ENCODE measurements around the gene WDFY4.

Gene WDFY4

DNA sequence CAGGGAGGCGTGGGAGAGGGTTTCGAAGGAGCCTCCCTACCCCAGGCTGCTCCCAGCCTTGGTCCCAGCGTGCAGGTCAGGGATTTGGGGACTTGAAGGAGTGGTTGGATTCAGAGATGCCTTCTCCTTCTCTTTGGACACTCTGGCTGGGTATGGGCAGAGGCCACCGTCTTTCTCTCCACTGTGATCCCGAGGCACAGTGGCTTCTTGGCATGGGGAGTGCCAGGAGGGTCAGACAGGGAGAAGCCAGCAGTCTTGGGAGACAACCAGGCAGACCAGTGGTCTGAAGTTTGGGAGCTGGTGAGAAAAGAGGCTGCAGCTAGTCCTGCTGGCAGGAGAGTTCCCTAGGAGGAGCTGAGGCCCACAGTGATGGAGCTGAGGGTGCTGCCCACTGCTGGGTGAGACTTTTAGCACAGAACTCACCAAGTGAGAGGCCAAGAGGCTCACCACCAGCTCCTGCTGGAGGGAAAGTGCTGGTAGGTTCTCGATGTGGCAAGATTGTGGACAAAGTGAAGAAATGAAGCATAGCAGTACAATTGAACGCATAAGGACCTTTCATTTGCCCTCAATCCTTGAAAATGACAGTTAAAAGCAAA is 35.2 kb upstream of the WDFY4 start:
- ATAC-seq (replicated peaks; ENCODE audit: extremely low read depth, poor library complexity, severe bottlenecking) (no peak), DNase-seq (ENCODE audit: low spot score in 2 of 2) (no peak)
- H3K27ac Mint-ChIP-seq (ENCODE audit: low read depth), result no peak overlapping the region
- no peaks in the 10 kb centered on the region for H3K4me1 Mint-ChIP-seq
- no peaks in the 10 kb centered on the region for H3K36me3 Mint-ChIP-seq (ENCODE audit: insufficient read depth)
- H3K9me3 Mint-ChIP-seq, result no peaks in the 10 kb centered on the region
- H3K27me3 Mint-ChIP-seq, result peaks cover 17% of the 10 kb centered on the region
- H3K4me3 Mint-ChIP-seq, result no peak overlapping the region

DNA sequence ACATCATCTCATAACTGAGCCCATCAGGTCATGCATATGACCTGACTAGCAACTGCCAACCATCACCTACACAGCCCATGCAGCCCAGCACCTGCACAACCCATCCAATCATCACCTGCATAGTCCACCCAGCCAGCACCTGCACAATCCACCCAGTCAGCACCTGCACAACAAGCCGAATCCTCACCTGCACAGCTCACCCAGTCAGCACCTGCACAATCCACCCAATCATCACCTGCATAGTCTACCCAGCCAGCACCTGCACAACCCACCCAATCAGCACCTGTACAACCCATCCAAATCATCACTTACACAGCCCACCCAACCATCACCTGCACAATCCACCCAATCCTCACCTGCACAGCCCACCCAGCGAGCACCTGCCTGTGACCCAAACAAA is 33.4 kb upstream of the WDFY4 start:
- DNase-seq (ENCODE audit: low spot score in 2 of 2) (no peak), ATAC-seq (replicated peaks; ENCODE audit: extremely low read depth, poor library complexity, severe bottlenecking) (no peak)
- H3K4me1 Mint-ChIP-seq, result peaks cover 1% of the 10 kb centered on the region
- H3K27me3 Mint-ChIP-seq, result peaks cover 26% of the 10 kb centered on the region
- H3K9me3 Mint-ChIP-seq, result no peaks in the 10 kb centered on the region
- H3K27ac Mint-ChIP-seq (ENCODE audit: low read depth), result no peak overlapping the region
- H3K36me3 Mint-ChIP-seq (ENCODE audit: insufficient read depth), result no peaks in the 10 kb centered on the region
- no peak overlapping the region for H3K4me3 Mint-ChIP-seq

DNA sequence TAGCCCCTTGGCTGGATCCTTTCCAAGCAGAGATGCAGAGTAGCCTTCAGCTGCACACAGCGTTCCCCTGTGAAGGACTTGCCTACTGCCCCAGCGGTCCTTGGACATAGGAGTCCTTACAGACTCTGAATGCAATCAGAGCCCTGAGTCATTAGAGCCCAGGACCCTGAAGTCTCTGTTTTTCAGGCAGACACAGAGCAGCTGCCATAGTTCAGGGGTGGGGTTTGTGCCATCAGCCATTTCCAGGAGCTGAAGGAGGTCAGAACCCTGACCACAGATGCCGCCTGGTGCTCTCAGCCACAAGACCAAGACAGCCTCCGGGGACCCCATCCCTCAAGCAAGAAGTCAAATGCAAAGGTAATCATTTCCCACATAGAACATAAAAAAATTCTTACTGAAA is 32.8 kb upstream of the WDFY4 start:
- no peak overlapping the region for H3K4me3 Mint-ChIP-seq
- ATAC-seq (replicated peaks; ENCODE audit: extremely low read depth, poor library complexity, severe bottlenecking) (no peak), DNase-seq (ENCODE audit: low spot score in 2 of 2) (no peak)
- H3K9me3 Mint-ChIP-seq, result no peaks in the 10 kb centered on the region
- H3K4me1 Mint-ChIP-seq, result peaks cover 5% of the 10 kb centered on the region
- no peak overlapping the region for H3K27ac Mint-ChIP-seq (ENCODE audit: low read depth)
- no peaks in the 10 kb centered on the region for H3K36me3 Mint-ChIP-seq (ENCODE audit: insufficient read depth)
- H3K27me3 Mint-ChIP-seq, result peaks cover 26% of the 10 kb centered on the region

- Mint-ChIP-seq H3K9me3 (no peaks in the 10 kb centered on the region), H3K36me3 (ENCODE audit: insufficient read depth) (no peaks in the 10 kb centered on the region), H3K4me1 (peaks cover 5% of the 10 kb centered on the region), H3K27me3 (peaks cover 26% of the 10 kb centered on the region), H3K4me3 (no peak overlapping the region), H3K27ac (ENCODE audit: low read depth) (no peak overlapping the region)
- no peak for DNase-seq (ENCODE audit: low spot score in 2 of 2)
- no peak for ATAC-seq (replicated peaks; ENCODE audit: extremely low read depth, poor library complexity, severe bottlenecking)
These were observed 32.3 kb upstream of the WDFY4 start for GRCh38 chr10:48652344-48652743.

DNA sequence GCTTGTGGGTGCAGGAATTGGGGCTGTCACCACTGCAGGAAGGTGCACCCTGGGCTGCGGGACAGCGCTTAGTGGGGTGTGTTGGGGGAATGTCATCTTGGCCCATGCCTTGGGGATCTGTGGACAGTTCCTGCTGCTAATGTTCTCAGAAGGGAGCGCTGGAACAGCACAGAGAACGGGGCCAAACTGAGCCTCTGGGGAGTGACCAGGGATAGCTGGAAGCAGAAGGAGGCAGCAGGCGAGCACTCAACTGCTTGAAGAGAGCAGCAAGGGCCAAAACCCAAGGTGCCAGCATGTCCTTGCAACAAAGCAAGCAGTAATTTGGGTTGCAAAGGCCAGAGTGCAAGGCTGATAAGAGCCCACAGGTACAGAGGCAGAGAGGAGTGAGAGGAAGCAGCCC is 31.3 kb upstream of the WDFY4 start:
- Mint-ChIP-seq H3K4me1 (peaks cover 8% of the 10 kb centered on the region), H3K9me3 (no peaks in the 10 kb centered on the region), H3K36me3 (ENCODE audit: insufficient read depth) (peaks cover 3% of the 10 kb centered on the region), H3K27ac (ENCODE audit: low read depth) (no peak overlapping the region), H3K4me3 (no peak overlapping the region), H3K27me3 (peaks cover 31% of the 10 kb centered on the region)
- DNase-seq (ENCODE audit: low spot score in 2 of 2), result no peak
- ATAC-seq (replicated peaks; ENCODE audit: extremely low read depth, poor library complexity, severe bottlenecking), result no peak

DNA sequence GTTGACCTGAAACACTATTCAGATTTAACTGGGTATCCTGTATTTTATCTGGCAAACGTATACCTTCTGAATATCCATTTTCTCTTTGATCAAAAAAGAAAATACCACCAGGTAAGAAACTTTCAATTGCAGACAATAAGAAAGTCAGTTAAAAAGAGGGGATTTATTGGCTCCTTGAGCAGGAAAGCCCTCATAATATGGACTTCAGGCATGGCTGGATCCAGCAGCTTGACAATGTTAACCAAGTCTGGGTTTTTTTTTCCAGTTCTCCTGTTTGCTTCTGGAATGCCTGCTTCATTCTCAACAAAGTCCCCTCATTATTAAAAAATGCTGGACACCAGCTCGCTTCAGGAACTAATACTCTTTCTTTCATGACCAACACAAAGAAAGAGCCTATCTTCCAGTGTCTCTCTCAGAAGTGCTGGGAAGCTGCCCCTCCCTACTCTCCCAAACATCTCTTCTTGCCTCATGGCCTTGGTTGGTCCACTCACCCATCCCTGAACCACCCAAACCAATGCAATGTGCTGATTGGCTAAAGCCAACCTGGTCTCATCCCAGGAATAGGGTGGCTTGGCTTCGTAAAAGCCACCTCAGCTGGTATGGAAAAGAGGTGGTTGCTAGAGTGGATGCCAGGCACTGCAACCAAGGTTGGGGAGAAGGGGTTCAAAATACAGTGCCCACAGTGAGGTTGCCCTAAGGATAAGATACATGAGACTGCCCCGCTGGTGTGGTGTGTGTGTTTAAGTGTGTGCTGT is 30.6 kb upstream of the WDFY4 start:
- peaks cover 36% of the 10 kb centered on the region for H3K27me3 Mint-ChIP-seq

GRCh38 chr10:48655411-48656240 is 29.0 kb upstream of the WDFY4 start:
- Mint-ChIP-seq H3K9me3 (no peaks in the 10 kb centered on the region), H3K4me3 (peak overlapping the region; percentile 38), H3K36me3 (ENCODE audit: insufficient read depth) (peaks cover 3% of the 10 kb centered on the region), H3K27me3 (peaks cover 36% of the 10 kb centered on the region), H3K27ac (ENCODE audit: low read depth) (no peak overlapping the region), H3K4me1 (peaks cover 10% of the 10 kb centered on the region)
- DNase-seq (ENCODE audit: low spot score in 2 of 2) (no peak), ATAC-seq (replicated peaks; ENCODE audit: extremely low read depth, poor library complexity, severe bottlenecking) (no peak)

More for the DNA sequence above, 30.6 kb upstream of the WDFY4 start:
- no peak overlapping the region for H3K27ac Mint-ChIP-seq (ENCODE audit: low read depth)
- DNase-seq (ENCODE audit: low spot score in 2 of 2) (no peak), ATAC-seq (replicated peaks; ENCODE audit: extremely low read depth, poor library complexity, severe bottlenecking) (no peak)
- H3K9me3 Mint-ChIP-seq, result no peaks in the 10 kb centered on the region
- peaks cover 3% of the 10 kb centered on the region for H3K36me3 Mint-ChIP-seq (ENCODE audit: insufficient read depth)
- no peak overlapping the region for H3K4me3 Mint-ChIP-seq
- H3K4me1 Mint-ChIP-seq, result peaks cover 10% of the 10 kb centered on the region

- Mint-ChIP-seq H3K9me3 (no peaks in the 10 kb centered on the region), H3K4me1 (peaks cover 10% of the 10 kb centered on the region), H3K4me3 (peak overlapping the region; percentile 65), H3K36me3 (ENCODE audit: insufficient read depth) (peaks cover 3% of the 10 kb centered on the region), H3K27me3 (peaks cover 31% of the 10 kb centered on the region), H3K27ac (ENCODE audit: low read depth) (no peak overlapping the region)
- peak; percentile 57 to 66 for DNase-seq (ENCODE audit: low spot score in 2 of 2)
- ATAC-seq (replicated peaks; ENCODE audit: extremely low read depth, poor library complexity, severe bottlenecking), result peak; percentile 87
These were observed 28.3 kb upstream of the WDFY4 start for GRCh38 chr10:48656241-48656913.

DNA sequence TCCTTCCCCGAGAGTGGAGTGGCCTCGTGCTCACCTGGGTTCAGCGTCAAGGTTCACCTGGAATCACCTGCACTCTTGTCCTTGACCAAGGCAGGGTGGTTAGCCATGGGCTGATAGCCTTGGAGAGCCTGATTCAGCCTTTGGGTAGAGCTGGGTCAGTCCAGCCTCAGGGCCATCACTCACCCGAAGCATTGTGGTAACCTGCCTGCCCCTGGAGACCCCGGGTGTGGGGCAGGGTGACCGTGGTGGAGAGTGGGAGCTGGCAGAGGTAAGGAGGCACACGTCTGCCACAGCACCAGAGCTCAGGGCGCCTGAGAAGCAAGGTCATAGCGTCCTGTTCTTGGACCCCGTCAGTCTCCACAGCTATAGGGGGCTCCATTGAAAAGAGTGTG is 27.8 kb upstream of the WDFY4 start:
- peak overlapping the region; percentile 65 for H3K4me3 Mint-ChIP-seq
- H3K27me3 Mint-ChIP-seq, result peaks cover 26% of the 10 kb centered on the region
- DNase-seq (ENCODE audit: low spot score in 2 of 2) (no peak), ATAC-seq (replicated peaks; ENCODE audit: extremely low read depth, poor library complexity, severe bottlenecking) (no peak)
- no peak overlapping the region for H3K27ac Mint-ChIP-seq (ENCODE audit: low read depth)
- peaks cover 3% of the 10 kb centered on the region for H3K36me3 Mint-ChIP-seq (ENCODE audit: insufficient read depth)
- H3K9me3 Mint-ChIP-seq, result no peaks in the 10 kb centered on the region
- H3K4me1 Mint-ChIP-seq, result peaks cover 10% of the 10 kb centered on the region

DNA sequence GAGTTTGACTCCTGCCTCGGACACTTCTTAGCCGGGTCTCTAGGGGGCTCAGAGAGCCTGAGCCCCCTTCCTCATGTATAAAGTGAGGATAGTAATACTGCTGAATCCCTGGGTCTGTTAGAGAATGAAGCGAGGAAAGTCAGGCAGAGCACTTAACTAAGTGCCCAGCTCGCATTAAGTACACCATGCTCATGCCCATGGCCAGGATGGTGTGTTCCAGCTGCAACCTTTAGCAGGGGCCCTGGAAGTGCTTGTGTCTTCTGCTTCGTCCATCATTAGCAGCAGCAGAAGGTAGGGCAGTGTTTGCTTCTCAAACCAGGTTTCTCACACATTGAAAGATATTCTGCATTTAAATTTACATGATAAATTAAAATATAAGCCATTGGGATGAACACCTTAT is 27.3 kb upstream of the WDFY4 start:
- Mint-ChIP-seq H3K27me3 (peaks cover 27% of the 10 kb centered on the region), H3K36me3 (ENCODE audit: insufficient read depth) (peaks cover 3% of the 10 kb centered on the region), H3K27ac (ENCODE audit: low read depth) (no peak overlapping the region), H3K9me3 (no peaks in the 10 kb centered on the region), H3K4me1 (peaks cover 10% of the 10 kb centered on the region), H3K4me3 (no peak overlapping the region)
- DNase-seq (ENCODE audit: low spot score in 2 of 2) (no peak), ATAC-seq (replicated peaks; ENCODE audit: extremely low read depth, poor library complexity, severe bottlenecking) (no peak)

DNA sequence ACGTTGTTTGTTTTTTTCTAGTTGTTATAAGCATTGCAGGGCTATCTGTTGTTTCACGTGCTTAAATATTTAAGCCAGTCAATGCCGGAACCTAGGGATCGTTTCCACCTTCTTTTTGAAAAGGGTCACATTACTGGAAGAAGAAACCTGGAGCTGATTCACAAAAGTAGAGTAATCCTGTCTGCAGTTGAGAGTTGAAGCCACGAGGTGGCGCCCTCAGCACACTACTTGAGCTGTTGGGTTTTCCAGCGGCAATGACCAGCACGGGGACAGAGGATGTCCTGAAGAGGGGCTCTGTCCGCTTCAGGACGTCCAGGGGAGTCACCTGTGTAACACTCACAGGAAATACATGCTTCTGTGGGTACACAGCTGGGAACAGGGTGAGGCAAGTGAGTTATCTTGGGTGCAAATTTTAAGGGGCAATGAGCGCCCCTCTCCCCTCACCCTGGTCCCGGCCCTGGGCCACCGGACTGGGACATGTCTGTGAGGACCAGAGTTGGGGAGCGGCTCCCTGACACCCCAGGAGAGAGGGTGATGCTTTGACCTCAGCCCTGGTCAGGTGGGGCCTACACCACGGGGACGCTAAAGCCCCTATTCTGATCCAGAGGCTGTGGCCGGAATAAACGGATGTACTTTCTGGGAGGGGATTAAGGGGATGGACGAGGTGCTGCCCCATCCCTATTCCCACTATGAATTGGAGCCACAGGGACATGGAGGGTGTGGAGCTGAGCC is 26.3 kb upstream of the WDFY4 start:
- Mint-ChIP-seq H3K27ac (ENCODE audit: low read depth) (no peak overlapping the region), H3K4me3 (no peak overlapping the region), H3K9me3 (no peaks in the 10 kb centered on the region), H3K36me3 (ENCODE audit: insufficient read depth) (peaks cover 3% of the 10 kb centered on the region), H3K27me3 (peaks cover 32% of the 10 kb centered on the region), H3K4me1 (peaks cover 10% of the 10 kb centered on the region)
- DNase-seq (ENCODE audit: low spot score in 2 of 2) (no peak), ATAC-seq (replicated peaks; ENCODE audit: extremely low read depth, poor library complexity, severe bottlenecking) (no peak)

- H3K36me3 Mint-ChIP-seq (ENCODE audit: insufficient read depth), result peaks cover 3% of the 10 kb centered on the region
- ATAC-seq (replicated peaks; ENCODE audit: extremely low read depth, poor library complexity, severe bottlenecking) (no peak), DNase-seq (ENCODE audit: low spot score in 2 of 2) (no peak)
- peaks cover 32% of the 10 kb centered on the region for H3K27me3 Mint-ChIP-seq
- no peak overlapping the region for H3K27ac Mint-ChIP-seq (ENCODE audit: low read depth)
- H3K4me3 Mint-ChIP-seq, result no peak overlapping the region
- no peaks in the 10 kb centered on the region for H3K9me3 Mint-ChIP-seq
- H3K4me1 Mint-ChIP-seq, result peaks cover 10% of the 10 kb centered on the region
These were observed 25.8 kb upstream of the WDFY4 start for GRCh38 chr10:48658975-48659269.
